Ishikawa (cell line): ENCODE results near the gene PLK3.

Experiments
- CEBPB ChIP-seq: IDR thresholded peaks from 2 replicates; pipeline ENCODE4 v1.6.1; 2012
- CREB1 ChIP-seq: IDR thresholded peaks from 2 replicates; pipeline ENCODE4 v1.6.1; 2012; ENCODE audit warnings: low read depth
- EP300 ChIP-seq: IDR thresholded peaks from 2 replicates; pipeline ENCODE4 v1.6.1; 2012; ENCODE audit warnings: borderline replicate concordance
- TEAD4 ChIP-seq: IDR thresholded peaks from 2 replicates; pipeline ENCODE4 v1.6.1; 2012
- TF ChIP-seq, protein P1 (sequence below): IDR thresholded peaks from 2 replicates; pipeline ENCODE4 v1.6.1; 2012; ENCODE audit warnings: low read depth, mild to moderate bottlenecking

DNA sequence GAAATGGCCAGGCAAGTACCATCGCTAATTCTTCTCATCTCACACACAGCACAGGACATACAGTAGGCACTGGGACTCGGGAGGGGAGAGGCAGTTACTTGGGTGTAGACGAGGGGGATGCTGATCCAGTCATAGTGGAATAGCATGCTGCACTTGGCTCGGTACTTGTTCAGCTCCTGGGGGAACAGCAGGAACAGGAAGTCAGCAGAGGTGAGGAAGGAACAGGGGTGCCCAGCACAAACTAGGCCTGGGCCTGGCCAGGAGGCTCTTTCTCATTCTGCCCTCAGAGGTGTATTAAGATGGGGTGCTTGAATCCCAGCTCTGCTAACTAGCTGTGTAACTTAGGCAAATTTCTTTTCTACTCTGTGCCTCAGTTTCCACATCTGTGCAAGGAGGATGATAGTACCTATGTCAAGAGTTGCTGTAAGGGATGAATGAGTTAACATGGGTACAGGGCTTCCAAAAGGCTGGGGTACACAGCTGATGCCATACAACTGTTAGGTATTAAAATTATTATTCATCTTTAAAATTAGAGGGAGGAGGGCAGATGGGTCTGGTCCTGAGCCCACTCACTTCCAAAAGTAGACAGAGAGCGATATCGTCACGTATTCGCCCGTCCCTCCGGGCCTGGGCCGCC, 14.6 kb upstream of the PLK3 start:
- TF ChIP-seq TEAD4, result no peak
- TF ChIP-seq, protein P1, sequence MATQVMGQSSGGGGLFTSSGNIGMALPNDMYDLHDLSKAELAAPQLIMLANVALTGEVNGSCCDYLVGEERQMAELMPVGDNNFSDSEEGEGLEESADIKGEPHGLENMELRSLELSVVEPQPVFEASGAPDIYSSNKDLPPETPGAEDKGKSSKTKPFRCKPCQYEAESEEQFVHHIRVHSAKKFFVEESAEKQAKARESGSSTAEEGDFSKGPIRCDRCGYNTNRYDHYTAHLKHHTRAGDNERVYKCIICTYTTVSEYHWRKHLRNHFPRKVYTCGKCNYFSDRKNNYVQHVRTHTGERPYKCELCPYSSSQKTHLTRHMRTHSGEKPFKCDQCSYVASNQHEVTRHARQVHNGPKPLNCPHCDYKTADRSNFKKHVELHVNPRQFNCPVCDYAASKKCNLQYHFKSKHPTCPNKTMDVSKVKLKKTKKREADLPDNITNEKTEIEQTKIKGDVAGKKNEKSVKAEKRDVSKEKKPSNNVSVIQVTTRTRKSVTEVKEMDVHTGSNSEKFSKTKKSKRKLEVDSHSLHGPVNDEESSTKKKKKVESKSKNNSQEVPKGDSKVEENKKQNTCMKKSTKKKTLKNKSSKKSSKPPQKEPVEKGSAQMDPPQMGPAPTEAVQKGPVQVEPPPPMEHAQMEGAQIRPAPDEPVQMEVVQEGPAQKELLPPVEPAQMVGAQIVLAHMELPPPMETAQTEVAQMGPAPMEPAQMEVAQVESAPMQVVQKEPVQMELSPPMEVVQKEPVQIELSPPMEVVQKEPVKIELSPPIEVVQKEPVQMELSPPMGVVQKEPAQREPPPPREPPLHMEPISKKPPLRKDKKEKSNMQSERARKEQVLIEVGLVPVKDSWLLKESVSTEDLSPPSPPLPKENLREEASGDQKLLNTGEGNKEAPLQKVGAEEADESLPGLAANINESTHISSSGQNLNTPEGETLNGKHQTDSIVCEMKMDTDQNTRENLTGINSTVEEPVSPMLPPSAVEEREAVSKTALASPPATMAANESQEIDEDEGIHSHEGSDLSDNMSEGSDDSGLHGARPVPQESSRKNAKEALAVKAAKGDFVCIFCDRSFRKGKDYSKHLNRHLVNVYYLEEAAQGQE, result no peak
- no peak for TF ChIP-seq CREB1
- no peak for TF ChIP-seq CEBPB
- TF ChIP-seq EP300, result no peak
